Loucy (cell line): Measurements from ENCODE around the gene AKAP13.
"Not testable (repeated sequence)": the region's sequence is repeated elsewhere in the genome, so short reads cannot be mapped to it uniquely, and the experiment has no call there.

Experiments used
- H2AFZ ChIP-seq: fragments of 200-600 bp; sonication (generic); 2 replicates; pipeline ENCODE4 v1.6.0; 2016; ENCODE audit warnings: antibody characterized with exemption, mild to moderate bottlenecking, low read length, moderate library complexity
- H3F3A ChIP-seq: fragments of 200-600 bp; 2 replicates; pipeline ENCODE4 v1.6.0; 2016; ENCODE audit warnings: antibody characterized with exemption, low read depth, mild to moderate bottlenecking
- H3K27me3 ChIP-seq: fragments of 200-600 bp; sonication (generic); 2 replicates; pipeline ENCODE4 v1.6.1; 2014; ENCODE audit warnings: low read length, mild to moderate bottlenecking; ENCODE audit not compliant: insufficient read depth, poor library complexity, severe bottlenecking
- H3K36me3 ChIP-seq: fragments of 200-600 bp; sonication (generic); 2 replicates; pipeline ENCODE4 v1.6.1; 2016; ENCODE audit warnings: low read length; ENCODE audit not compliant: insufficient read depth
- H3K4me1 ChIP-seq: fragments of 200-600 bp; sonication (generic); 2 replicates; pipeline ENCODE4 v1.5.1; 2014; ENCODE audit warnings: low read length, mild to moderate bottlenecking; ENCODE audit not compliant: insufficient read depth, poor library complexity, severe bottlenecking
- H3K4me2 ChIP-seq: fragments of 200-600 bp; sonication (generic); 2 replicates; pipeline ENCODE4 v1.6.0; 2014; ENCODE audit warnings: antibody characterized with exemption, low read length, low read depth, mild to moderate bottlenecking; ENCODE audit not compliant: poor library complexity, severe bottlenecking
- H3K4me3 ChIP-seq: fragments of 200-600 bp; sonication (generic); 2 replicates; pipeline ENCODE4 v1.5.1; 2014; ENCODE audit warnings: low read length, mild to moderate bottlenecking, mixed read lengths; ENCODE audit not compliant: poor library complexity, severe bottlenecking
- H3K79me2 ChIP-seq: fragments of 200-600 bp; sonication (generic); 2 replicates; pipeline ENCODE4 v1.6.1; 2014; ENCODE audit warnings: low read length; ENCODE audit not compliant: insufficient read depth
- H3K9ac ChIP-seq: fragments of 200-600 bp; sonication (generic); 2 replicates; pipeline ENCODE4 v1.6.0; 2014; ENCODE audit warnings: mild to moderate bottlenecking, low read depth, low read length, moderate library complexity; ENCODE audit not compliant: poor library complexity, severe bottlenecking
- H3K9me2 ChIP-seq: fragments of 200-600 bp; sonication (generic); replicated peaks from 2 replicates; pipeline ENCODE4 v1.6.1; 2016; ENCODE audit warnings: low read depth, low read length, mixed read lengths
- H3K9me3 ChIP-seq: fragments of 200-600 bp; sonication (generic); 2 replicates; pipeline ENCODE4 v1.6.1; 2014; ENCODE audit warnings: mild to moderate bottlenecking, antibody characterized with exemption, low read length, low read depth; ENCODE audit not compliant: insufficient read depth
- H4K20me1 ChIP-seq: fragments of 200-600 bp; sonication (generic); 2 replicates; pipeline ENCODE4 v1.6.0; 2014; ENCODE audit warnings: antibody characterized with exemption, low read length, mild to moderate bottlenecking; ENCODE audit not compliant: insufficient read depth, poor library complexity, severe bottlenecking
- EZH2phosphoT487 ChIP-seq: fragments of 200-600 bp; IDR thresholded peaks from 2 replicates; pipeline ENCODE4 v1.6.1; 2018; ENCODE audit warnings: antibody characterized with exemption, mild to moderate bottlenecking, moderate library complexity, borderline replicate concordance
- TF ChIP-seq, protein P1 (sequence below): fragments of 200-600 bp; sonication (generic); conservative IDR thresholded peaks from 2 replicates; pipeline ENCODE4 v1.5.1; 2014; ENCODE audit warnings: mild to moderate bottlenecking, antibody characterized with exemption, low read length

Gene AKAP13

DNA sequence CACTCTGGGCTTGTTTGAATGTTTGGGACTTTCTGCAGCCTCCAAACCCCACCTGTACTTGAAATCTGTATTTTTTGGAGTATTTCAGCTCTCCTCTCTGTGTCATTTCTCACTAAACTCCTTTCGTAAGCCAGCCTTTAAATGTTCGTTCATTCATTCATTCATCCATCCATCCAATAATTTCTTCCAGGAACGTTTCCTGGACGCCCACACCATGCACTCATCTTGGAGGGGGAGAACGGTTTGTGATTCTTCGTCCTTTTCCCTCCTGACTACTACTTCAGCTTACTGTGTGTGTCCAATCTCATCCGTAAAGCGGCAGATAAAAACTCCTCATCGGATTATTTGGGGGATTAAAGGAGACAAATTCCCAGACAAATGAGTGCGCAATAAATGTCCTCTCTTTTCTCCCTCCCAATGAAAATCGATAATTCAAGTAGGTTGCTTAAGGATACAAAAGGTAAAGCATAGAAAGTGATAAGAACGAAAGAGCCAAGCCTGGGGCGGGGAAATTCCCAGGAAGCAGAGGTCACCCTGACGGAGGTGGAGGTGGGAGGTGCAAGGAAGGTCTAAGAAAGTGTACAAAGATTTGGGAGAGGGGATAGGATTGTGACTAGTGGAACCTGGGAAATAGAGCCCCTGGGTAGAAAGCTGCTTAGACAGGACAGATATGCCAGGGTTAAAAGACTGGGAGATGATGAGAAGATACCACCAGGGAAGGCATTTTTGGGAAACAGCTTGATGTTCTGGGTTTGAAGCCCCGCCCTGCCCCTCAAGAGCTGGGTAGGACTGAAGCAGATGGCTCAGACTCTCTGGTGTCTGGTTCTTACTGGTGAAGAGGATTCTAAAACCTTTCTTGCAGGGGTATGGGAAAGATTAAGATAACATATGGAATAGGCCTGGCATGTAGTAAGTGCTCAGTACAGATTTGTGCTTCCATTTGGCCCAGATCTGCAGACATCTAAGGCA is 415.2 kb downstream of the AKAP13 start:
- H2AFZ ChIP-seq = peak overlapping the region; percentile 94
- H3K4me1 ChIP-seq = peaks cover 28% of the 10 kb centered on the region
- no peaks in the 10 kb centered on the region for H4K20me1 ChIP-seq
- peaks cover 14% of the 10 kb centered on the region for H3K79me2 ChIP-seq
- H3K36me3 ChIP-seq = no peaks in the 10 kb centered on the region
- H3K9me3 ChIP-seq = no peaks in the 10 kb centered on the region
- H3K27me3 ChIP-seq = no peaks in the 10 kb centered on the region
- no peaks in the 10 kb centered on the region for H3K9me2 ChIP-seq
- TF ChIP-seq, protein P1, sequence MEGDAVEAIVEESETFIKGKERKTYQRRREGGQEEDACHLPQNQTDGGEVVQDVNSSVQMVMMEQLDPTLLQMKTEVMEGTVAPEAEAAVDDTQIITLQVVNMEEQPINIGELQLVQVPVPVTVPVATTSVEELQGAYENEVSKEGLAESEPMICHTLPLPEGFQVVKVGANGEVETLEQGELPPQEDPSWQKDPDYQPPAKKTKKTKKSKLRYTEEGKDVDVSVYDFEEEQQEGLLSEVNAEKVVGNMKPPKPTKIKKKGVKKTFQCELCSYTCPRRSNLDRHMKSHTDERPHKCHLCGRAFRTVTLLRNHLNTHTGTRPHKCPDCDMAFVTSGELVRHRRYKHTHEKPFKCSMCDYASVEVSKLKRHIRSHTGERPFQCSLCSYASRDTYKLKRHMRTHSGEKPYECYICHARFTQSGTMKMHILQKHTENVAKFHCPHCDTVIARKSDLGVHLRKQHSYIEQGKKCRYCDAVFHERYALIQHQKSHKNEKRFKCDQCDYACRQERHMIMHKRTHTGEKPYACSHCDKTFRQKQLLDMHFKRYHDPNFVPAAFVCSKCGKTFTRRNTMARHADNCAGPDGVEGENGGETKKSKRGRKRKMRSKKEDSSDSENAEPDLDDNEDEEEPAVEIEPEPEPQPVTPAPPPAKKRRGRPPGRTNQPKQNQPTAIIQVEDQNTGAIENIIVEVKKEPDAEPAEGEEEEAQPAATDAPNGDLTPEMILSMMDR = no peak
- TF ChIP-seq EZH2phosphoT487 = no peak
- peak overlapping the region; percentile 74 for H3K4me3 ChIP-seq
- peak overlapping the region; percentile 85 for H3K4me2 ChIP-seq
- no peaks in the 10 kb centered on the region for H3F3A ChIP-seq
- no peak overlapping the region for H3K9ac ChIP-seq

DNA sequence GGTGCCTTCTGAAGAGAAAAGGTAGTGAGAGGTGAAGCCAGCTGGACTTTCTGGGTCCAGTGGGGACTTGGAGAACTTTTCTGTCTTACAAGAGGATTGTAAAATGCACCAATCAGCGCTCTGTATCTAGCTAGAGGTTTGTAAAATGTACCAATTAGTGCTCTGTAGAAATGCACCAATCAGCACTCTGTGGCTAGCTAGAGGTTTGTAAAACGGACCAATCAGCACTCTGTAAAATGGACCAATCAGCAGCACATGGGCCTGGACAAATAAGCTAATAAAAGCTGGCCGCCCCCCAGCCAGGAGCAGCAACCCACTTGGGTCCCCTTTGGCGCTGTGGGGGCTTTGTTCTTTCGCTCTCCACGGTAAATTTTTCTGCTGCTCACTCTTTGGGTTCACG is 416.0 kb downstream of the AKAP13 start:
- Histone ChIP-seq H3K79me2 (peaks cover 14% of the 10 kb centered on the region), H3K4me1 (peaks cover 28% of the 10 kb centered on the region)
- not testable (repeated sequence) for H3K9me2 ChIP-seq, H3K4me2 ChIP-seq, H3K36me3 ChIP-seq, H3F3A ChIP-seq, H4K20me1 ChIP-seq, H2AFZ ChIP-seq, H3K9ac ChIP-seq, H3K9me3 ChIP-seq, H3K4me3 ChIP-seq, H3K27me3 ChIP-seq
